ENCODE data around the gene NR2F2. TPM values are rescaled to one million over a fixed set of nuclear protein-coding genes. Genes with fewer than 3 reads are reported as not detected.

The NR2F2 gene
- total RNA-seq, 1 donor from 2014 or later: 32.1 TPM

DNA sequence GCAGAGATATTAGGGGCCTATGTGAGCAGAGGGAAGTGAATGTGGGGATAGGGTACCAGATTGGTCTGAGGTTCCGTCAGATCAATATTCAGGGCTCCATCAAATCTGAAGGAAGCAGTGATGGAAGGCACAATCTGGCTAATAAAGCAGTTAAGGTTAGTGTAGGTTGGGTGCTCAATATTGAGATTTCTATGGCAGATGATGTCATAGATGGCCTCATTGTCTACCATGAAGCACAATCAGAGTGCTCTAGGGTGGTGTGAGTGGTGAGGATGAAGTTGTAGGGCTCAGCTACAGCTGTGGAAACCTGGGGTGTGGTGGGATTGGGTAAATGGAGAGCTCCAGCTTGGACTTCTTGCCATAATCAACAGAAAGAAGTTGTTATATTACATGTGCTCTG, 58.2 kb downstream of the NR2F2 start:
- peaks cover 20% of the 10 kb centered on the region for H3K4me1 Mint-ChIP-seq
- H3K36me3 Mint-ChIP-seq: peaks cover 2% of the 10 kb centered on the region
- Histone ChIP-seq H3K4me2 (no peak overlapping the region), H3F3A (ENCODE audit: low read depth) (no peaks in the 10 kb centered on the region), H3K4me1 (peaks cover 17% of the 10 kb centered on the region), H3K36me3 (no peaks in the 10 kb centered on the region), H3K4me3 (no peak overlapping the region), H4K20me1 (ENCODE audit: low read depth) (no peaks in the 10 kb centered on the region), H2AFZ (replicated peaks) (no peak overlapping the region), H3K9me3 (ENCODE audit: low read depth) (no peaks in the 10 kb centered on the region), H3K27me3 (peaks cover 11% of the 10 kb centered on the region), H3K27ac (no peak overlapping the region), H3K9ac (no peak overlapping the region), H3K79me2 (ENCODE audit: low read depth) (no peaks in the 10 kb centered on the region)
- TF ChIP-seq EZH2 (IDR thresholded peaks at IDR 0.05) (no peak), CTCF (IDR thresholded peaks at IDR 0.05) (no peak), EZH2phosphoT487 (IDR thresholded peaks at IDR 0.05) (no peak)
- no peak for DNase-seq (ENCODE audit: low spot score)
- H3K27ac Mint-ChIP-seq: no peak overlapping the region
- no peak overlapping the region for H3K4me3 Mint-ChIP-seq
- peaks cover 4% of the 10 kb centered on the region for H3K27me3 Mint-ChIP-seq (ENCODE audit: insufficient read depth, low read depth)
- H3K9me3 Mint-ChIP-seq: peaks cover 7% of the 10 kb centered on the region

MicroRNAs encoded within 50 kb of the gene (microRNA counts, 767-probe panel; counts per million panel counts)
- microRNA hsa-miR-1469: 460 counts per million, percentile 90 among the panel's probes with 10 or more counts
